ENCODE results near the gene FDX1. TPM values are rescaled to one million over a fixed set of nuclear protein-coding genes. Genes with fewer than 3 reads are reported as not detected.

FDX1 gene
- total and polyA plus RNA-seq, 2 of the 13 experiments (the other 11 are each of a cell fraction or from before 2014, with no cell fraction given), result 4.5 to 13.1 TPM

- TF ChIP-seq ZNF142 (CRISPR knock-in tag; IDR thresholded peaks at IDR 0.05) (peak; percentile 65; the same call in 1 of the 2 replicates), HES4 (CRISPR knock-in tag; IDR thresholded peaks at IDR 0.05; ENCODE audit: borderline replicate concordance) (no peak), ZNF503 (CRISPR knock-in tag; IDR thresholded peaks at IDR 0.05) (peak; percentile 45; the same call in 1 of the 2 replicates), MXD1 (CRISPR knock-in tag; IDR thresholded peaks at IDR 0.05) (no peak), POGK (CRISPR knock-in tag; conservative IDR thresholded peaks at IDR 0.05) (0 out of 2 replicates have a peak, but pooled peaks have one; percentile 52), ZBTB44 (CRISPR knock-in tag; IDR thresholded peaks at IDR 0.05) (peak; percentile 27; the same call in 1 of the 2 replicates), ZNF276 (CRISPR knock-in tag; IDR thresholded peaks at IDR 0.05; ENCODE audit: low read depth) (0 out of 2 replicates have a peak, but pooled peaks have one; percentile 57), HNRNPLL (IDR thresholded peaks at IDR 0.05; ENCODE audit: low read depth, low read length, poor library complexity, severe bottlenecking) (peak; percentile 76), ERF (CRISPR knock-in tag; IDR thresholded peaks at IDR 0.05) (no peak), JARID2 (CRISPR knock-in tag; IDR thresholded peaks at IDR 0.05; ENCODE audit: insufficient replicate concordance) (no peak), ZNF180 (CRISPR knock-in tag; IDR thresholded peaks at IDR 0.05; ENCODE audit: borderline replicate concordance, low read depth) (no peak), MAX (IDR thresholded peaks at IDR 0.05) (peak; percentile 70), TAF15 (IDR thresholded peaks at IDR 0.05; ENCODE audit: low read depth, low read length, poor library complexity, severe bottlenecking) (no peak)
Measured at GRCh38 chr11:110429731-110430266, at the start of gene FDX1 (continued).

Measured in HepG2 (cell line).